ENCODE results near the gene ARHGEF19.

- TF ChIP-seq, protein P1, sequence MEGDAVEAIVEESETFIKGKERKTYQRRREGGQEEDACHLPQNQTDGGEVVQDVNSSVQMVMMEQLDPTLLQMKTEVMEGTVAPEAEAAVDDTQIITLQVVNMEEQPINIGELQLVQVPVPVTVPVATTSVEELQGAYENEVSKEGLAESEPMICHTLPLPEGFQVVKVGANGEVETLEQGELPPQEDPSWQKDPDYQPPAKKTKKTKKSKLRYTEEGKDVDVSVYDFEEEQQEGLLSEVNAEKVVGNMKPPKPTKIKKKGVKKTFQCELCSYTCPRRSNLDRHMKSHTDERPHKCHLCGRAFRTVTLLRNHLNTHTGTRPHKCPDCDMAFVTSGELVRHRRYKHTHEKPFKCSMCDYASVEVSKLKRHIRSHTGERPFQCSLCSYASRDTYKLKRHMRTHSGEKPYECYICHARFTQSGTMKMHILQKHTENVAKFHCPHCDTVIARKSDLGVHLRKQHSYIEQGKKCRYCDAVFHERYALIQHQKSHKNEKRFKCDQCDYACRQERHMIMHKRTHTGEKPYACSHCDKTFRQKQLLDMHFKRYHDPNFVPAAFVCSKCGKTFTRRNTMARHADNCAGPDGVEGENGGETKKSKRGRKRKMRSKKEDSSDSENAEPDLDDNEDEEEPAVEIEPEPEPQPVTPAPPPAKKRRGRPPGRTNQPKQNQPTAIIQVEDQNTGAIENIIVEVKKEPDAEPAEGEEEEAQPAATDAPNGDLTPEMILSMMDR (IDR thresholded peaks at IDR 0.05; ENCODE audit: poor library complexity), result no peak
- no peak for TF ChIP-seq EZH2phosphoT487 (IDR thresholded peaks at IDR 0.05; ENCODE audit: low read depth, severe bottlenecking, unreplicated experiment)
Measured at GRCh38 chr1:16226490-16227179, 14.2 kb upstream of the ARHGEF19 start.
